HG02759 (cell line): ENCODE data around the gene RADX.
A peak's percentile ranks its signal among the peaks of the same experiment; 100 is the strongest.
"Not testable (repeated sequence)": the region's sequence is repeated elsewhere in the genome, so short reads cannot be mapped to it uniquely, and the experiment has no call there.

Experiments used
- ATAC-seq: cut with Tn5 transposase; IDR thresholded peaks from one replicate; pipeline ENCODE4 v1.9.1; 2021; ENCODE audit warnings: mild to moderate bottlenecking, moderate library complexity; ENCODE audit not compliant: unreplicated experiment

RADX gene, protein sequence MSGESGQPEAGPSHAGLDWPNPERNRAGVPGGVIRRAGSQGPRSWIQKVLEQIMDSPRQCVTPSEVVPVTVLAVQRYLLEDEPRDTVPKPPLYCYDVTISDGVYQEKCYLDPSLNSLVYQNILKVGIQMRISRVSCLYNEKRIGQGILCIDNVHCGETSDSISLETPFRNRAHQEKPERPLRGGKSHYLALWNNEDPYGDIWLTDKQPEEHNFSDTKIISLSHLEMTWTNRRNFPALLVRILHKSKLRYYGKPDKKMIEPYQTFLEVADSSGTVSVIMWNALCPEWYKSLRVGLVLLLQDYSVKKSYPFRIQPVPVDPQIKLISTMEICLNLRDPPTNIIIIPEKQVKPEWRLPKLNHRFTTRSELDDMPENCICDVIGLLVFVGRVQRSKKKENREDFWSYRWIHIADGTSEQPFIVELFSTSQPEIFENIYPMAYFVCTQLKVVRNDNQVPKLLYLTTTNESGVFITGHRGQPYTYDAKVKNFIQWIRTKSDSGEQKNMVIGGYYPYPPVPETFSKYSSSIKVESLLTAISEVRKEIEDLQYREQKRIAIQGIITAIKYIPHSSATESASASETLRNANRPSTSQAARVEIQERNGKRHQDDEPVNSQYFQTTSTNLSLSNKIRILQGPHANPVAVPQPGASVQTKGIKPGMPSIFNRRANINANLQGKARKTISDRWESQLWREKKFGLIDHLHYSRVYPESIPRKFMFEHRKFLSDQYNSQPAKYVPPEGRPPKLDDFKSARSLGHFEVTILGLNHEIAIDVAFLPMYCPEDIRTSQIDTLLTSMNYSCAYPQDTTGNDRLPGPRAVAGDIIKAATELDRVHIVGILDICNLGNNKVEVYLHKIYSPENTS

DNA sequence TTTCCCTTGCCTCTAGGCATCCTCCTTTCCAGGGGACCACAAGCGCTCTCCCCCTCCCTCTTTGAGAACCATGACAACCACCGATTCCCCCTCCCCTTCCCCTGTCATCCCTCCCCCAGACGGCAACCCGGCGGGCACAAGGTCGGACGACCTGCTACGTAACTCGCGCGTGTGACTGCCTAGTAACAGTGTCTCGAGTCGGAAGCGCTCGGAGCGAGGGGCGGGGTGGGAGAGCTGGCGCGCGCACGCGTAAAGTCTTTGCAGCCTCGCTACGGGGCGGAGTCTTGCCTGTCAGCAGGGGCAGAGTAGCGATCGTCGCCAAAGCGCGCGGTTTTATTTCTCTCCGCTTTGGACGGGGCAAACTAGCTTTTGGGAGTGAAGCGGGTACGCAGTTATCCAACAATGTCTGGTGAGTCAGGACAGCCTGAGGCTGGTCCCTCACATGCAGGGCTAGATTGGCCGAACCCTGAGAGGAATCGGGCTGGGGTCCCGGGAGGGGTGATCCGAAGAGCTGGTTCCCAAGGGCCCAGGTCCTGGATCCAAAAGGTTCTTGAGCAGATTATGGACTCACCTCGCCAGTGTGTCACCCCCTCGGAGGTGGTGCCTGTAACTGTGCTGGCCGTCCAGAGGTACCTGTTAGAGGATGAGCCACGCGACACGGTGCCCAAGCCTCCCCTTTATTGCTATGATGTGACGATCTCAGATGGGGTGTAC is at the start of gene RADX:
Gene RADX, plus strand, starts transcription at position 300 of the 714 bp plus-strand sequence. Its CDS starts 103 bp downstream, at position 403.
- ATAC-seq: peak; percentile 98

DNA sequence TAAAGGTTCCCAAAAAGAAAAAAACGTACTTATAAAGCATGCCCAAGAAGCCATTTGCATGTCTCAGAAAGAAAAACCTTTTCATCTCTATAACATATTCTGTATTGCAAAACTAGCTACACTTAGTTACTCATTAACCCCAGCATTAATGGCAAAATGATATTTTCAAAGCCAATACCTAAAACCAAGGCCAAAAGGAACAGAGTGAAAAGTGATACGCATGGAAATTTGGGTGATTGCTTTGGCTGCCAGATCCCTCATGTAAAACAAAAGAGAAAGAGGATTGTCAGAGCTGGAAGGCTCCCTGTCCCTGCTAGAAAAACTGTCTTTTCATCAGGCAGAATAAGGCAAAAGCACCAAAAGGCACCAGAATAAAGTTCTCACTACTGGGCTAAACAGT is 46.8 kb upstream of the RADX start:
- no peak for ATAC-seq

DNA sequence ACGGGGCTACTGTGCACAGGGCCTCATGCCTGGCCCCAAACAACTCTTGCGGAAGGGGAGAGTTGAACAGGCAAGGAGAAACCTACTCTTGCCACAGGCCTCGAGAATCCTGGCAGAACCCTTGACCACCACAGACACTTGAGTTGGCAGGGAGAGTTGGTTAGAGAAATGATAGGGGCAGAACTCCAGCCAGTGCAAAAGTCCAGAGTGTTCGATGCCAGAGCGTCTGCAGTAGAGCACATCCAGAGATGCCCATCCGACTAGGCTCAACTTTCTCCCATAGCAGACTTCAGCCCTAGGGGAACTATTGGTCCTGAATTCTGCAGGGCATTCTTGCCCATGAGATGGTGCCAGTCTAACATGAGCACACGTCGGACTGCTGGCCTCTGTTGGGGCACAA is 45.4 kb upstream of the RADX start:
- ATAC-seq: no peak

DNA sequence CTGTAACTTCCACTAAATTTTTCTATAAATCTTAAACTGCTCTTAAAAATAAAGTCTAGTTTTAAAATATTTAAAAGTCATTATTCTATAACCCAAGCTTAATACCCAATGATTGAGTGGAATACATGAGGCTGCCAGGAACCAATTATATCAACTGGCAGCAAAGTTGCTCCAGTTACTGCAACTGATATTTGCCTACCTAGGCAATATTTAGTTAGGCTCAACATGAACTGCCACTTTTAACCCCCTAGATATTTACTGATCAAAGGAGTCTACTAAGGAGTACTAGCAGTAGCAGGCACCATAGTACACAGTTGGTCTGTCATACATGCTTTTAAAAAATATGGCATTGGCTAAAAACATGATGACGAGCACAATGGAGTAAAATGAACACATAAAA is 29.9 kb upstream of the RADX start:
- ATAC-seq: no peak

DNA sequence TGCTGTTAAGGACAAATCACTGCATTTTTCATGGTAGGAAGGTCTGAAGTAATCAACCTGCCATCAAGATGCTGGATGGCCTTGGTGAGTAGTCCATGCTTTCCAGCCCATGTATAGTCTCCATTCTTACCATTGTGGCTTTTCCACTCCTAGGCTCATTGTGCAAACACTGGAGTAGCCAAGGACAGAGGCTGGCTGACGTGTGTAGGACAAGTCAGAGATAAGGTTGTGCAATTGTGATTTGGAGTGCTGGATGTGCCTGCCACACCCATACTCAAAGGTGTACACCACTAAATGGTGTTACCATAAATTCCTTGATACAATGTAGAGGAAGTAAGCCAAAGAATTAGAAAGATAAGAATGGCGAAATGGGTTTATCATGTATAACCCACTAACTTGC is 26.3 kb upstream of the RADX start:
- ATAC-seq: no peak

DNA sequence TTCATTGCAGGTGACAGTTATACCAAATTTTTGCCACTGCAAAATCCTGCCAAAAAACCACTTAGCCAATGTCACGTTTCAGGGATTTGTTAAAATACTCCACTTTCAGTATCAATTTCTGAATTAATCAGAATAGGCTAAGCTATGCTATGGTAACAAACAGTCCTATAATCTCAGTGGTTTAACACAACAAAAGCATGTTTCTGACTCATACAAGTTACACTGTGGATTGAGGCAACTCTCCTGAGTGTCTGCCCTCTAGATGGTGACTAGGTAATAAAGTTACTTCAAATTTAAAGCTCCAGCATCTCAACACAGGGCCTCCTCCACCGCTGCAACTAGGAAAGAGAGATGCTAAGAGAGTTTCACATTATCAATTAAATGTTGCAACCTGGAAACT is 23.0 kb upstream of the RADX start:
- no peak for ATAC-seq

DNA sequence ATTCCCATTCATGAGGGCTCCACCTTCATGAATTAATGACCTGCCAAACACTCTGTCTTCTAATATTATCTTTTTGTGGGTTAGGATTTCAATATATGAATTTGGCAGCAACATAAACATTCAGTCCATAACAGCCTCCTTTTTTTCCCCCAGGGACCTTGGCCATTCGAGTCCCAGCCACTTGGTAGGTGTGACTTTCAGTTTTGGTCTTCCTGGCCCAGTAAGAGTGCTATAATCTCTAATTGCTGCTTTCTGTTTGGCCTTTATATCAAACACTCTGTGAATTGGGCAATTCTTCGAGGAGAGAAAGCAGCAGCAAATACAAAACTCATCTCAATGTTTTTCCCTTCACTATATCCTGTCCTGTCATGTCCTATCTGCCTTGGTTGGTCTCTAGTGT is 12.4 kb upstream of the RADX start:
- ATAC-seq: no peak

DNA sequence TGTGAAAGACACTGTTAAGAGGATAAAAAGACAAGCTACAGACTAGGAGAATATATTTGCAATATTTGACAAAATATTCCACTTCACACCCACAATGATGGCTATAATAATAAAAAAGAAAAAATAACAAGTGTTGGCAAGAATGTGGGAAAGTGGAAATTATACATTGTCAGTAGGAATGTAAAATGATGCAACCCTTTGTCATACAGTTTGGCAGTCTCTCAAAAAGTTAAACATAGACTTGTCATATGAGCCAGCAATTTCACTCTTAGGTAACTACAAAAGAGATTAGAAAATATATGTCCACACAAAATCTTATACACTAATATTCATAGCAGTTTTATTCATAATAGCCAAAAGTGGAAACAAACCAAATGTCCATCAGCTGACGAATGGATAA is 5.2 kb upstream of the RADX start:
- ATAC-seq: no peak

DNA sequence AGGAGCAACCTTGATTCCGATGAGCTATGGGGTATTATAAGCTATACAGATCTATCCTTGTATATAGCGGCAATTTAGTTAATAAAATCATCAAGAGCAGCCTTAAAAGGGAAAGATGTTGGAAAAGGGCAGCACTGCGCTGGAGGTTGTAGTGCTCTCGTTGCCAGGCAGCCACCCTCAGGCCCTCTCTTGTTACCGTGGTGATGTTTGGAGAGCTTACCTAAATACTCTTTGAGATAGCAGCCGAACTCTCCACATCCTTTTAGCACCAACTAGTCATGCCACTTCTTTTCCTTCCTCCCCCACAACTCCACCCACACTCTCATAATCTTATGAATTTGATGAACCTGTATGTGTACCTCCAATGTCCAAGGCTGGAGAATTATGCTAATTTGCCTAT is 3.8 kb upstream of the RADX start:
- ATAC-seq: no peak

DNA sequence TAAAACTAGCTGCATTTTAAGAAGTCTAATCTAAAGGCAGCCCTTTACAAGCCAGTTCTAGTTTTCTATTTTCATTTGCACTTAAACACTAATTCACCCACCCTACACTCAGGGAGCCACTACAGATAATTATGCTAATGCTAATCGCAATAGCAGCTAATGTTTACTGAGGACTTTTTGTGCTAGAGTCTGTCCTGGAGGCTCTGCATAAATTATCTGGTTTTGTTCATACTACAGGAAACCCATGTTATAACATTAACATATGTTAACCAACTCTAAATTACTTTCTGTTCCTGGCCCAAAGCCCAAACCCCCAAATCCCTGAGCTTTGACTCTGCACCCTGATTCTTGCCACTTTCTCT is 480 bp upstream of the RADX start:
- peak; percentile 21 for ATAC-seq

DNA sequence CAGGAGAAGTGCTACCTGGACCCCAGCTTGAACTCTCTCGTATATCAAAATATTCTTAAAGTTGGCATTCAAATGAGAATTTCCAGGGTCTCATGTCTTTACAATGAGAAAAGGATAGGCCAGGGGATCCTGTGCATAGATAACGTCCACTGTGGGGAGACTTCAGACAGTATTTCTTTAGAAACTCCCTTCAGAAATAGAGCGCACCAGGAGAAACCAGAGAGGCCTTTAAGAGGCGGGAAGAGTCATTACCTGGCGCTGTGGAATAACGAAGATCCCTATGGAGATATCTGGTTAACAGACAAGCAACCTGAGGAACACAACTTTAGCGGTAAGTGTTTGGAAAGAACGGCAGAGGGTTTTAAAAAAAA is 600 bp downstream of the RADX start:
- peak; percentile 20 for ATAC-seq

DNA sequence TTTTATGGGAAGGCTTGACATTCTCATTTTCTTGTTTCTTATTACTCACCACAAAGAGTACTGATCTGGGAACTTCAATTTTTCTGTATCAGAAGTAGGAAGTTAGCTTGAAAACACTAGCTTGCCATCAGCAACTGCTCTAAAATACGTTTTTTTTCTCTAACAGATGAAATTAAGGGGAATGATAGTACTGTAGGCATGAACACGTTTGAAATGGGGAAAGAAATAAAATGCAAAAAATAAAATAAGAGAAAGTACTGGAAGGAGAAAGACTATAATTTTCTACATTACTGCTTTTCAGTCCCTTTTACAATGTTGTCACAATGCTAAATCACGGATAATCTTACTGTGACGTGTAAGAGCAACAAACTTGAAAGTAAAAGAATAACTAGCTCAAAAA is 1.5 kb downstream of the RADX start:
- no peak for ATAC-seq

DNA sequence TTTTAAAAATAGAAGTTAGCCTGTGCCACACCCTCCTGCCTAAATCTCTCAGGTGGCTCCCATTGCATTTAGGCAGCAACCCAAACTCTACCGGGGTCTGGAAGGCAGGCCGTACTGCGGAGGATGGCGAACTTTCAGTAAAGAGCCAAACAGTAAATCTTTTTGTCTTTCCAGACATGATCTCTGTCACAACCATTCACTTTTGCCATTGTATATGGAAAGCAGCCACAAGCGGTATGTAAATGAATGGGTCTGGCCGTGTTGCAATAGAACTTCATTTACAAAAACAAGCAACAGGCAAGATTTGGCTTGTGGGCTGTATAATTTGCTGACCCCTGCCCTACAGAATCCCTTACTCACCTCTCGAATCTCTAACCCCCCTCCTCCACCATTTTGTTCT is 3.3 kb downstream of the RADX start:
- no peak for ATAC-seq

DNA sequence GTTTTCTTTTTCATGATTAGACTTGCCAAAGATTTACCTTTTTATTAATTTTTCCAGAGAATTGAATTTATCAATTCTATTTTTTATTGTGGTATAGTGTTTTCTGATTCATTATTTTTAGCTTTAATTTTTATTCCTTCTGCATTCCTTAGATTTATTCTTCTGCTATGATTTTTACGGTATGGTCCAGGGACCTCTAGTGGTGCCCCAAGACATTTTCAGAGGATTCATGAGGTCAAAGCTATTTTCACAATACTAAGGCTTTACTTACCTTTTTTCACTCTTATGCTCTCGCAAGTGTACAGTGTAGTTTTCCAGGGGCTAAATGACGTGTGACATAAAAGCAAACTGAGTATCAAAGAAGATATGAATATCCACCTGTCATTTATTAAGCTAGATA is 8.0 kb downstream of the RADX start:
- no peak for ATAC-seq

DNA sequence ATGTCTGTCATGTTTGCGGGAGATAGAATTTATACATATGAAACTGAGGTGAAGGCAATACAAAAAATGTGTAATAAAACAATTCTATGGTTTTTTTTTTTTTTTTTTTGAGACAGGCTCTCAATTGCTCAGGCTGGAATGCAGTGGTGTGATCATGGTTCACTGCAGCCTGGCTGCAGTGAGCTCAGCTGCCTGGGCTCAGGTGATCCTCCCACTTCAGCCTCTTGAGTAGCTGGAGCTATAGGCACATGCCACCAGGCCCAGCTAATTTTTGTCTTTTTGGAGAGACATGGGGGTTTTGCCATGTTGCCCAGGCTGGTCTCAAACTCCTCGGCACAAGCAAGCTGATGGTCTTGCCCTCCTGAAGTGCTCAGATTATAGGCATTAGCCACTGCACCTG is 10.1 kb downstream of the RADX start:
- no peak for ATAC-seq

DNA sequence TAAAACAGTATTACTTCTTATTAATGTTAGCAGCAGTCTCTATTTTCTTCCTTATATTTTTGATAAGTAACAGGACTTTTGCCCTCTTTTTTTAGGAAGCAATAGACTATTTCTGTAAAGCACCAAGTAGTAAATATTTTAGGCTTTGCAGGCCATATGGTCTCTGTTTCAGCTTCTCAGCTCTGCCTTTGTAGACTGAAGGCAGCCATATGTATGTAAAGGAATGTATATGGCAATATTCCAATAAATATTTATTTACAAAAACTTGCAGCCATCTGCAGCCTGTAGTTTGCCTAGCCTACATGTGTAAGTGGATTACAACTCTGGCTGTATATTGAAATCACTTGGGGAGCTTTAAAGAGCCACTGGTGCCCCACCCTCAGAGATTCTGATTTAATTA is 15.0 kb downstream of the RADX start:
- ATAC-seq: no peak

DNA sequence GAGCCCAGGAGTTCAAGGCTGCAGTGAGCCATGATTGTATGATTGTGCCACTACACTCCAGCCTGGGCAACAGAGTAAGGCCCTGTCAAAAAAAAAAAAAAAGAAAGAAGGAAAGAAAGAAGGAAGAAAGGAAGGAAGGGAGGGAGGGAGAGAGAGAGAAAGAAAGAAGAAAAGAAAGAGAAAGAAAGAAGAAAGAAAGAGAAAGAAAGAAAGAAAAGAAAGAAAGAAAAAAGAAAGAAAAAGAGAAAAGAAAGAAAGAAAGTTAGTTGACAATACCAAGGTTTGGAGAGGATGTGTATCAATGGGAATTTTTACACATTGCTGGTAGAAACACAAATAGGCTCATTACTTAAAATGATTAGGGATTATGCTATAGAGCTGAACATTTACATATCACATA is 19.8 kb downstream of the RADX start:
- no peak for ATAC-seq

DNA sequence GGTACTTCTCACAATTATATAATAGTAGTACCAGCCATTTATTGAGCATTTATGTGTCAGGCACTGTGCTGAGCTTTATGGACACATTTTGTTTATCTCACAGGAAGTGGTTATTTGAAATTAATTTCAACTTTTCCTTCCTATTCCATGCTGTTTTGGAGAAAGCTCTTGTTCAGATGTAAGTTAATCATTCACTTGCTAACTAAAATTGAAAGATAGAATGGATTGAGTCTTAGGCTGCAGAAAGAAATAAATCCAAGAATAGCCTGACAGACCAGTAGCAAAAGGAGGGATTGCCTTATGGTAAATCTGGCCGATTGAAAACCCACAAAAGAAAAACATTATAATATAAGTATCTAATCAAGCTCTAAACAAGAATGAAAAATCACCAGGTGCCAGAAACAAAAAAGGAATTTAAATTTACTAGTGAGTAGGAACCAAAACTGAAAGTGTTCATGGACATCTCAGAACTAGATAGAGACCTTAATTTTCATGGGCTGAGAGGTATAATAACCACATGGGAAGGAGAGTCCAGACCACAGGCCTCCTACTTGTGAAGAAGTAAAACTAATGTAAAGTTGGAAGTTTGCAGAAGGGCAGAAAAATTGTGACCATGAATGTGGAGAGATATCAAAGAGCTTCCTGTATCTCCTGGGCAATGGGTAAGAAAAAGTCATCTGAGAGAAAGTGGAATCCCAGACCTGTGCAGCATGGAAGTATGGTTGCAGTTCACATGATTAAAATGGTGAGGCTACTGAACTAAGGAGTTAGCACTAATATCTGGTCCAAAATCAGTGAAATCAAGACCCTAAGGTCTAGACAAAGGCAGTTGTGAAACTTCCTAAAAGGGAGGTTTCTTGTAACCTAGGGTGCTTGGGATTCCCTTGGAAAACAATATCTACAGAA is 38.0 kb downstream of the RADX start:
- peak; percentile 98 for ATAC-seq

DNA sequence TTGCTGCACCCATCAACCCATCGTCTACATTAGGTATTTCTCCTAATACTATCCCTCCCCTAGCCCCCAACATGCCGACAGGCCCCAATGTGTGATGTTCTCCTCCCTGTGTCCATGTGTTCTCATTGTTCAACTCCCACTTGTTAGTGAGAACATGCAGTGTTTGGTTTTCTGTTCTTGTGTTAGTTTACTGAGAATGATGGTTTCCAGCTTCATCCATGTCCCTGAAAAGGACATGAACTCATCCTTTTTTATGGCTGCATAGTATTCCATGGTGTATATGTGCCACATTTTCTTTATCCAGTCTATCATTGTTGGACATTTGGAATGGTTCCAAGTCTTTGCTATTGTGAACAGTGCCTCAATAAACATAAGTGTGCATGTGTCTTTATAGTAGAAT is 41.8 kb downstream of the RADX start:
- ATAC-seq: not testable (repeated sequence)

DNA sequence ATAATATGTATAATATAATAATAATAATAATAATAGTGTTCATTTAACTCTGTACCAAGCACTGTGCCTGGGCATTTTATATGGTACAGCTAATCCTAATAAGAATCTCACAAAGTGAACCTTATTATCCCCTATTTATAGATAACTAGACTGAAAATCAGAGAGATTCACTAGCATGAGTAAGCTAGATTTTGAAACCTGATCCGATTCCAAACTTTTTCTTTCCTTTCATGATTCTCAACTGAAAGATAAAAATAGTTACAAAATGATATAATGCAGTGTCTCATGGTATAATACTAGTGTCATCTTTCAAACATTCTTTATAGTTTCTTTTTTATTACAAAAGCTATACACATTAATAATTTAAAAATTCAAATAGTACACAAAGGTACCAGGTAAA is 58.9 kb downstream of the RADX start:
- ATAC-seq: no peak

DNA sequence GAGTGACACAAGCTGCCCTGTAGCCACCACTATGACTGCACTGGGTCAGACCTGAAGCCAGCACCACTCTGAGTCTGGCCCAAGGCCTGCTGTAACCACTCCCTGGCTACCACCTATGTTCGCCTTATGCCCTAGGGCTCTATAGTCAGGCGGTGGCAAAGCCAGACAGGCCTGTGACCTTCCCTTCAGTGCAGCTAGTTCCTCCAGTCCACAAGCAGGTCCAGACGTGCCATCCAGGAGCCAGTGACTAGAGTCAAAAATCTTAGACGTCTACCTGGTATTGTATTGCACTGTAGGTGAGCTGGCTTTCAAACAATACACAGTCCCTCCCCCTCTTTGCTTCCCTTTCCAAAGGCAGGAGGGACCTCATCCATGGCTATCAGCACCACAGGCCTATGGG is 60.7 kb downstream of the RADX start:
- ATAC-seq: no peak
